Measurements from ENCODE around the gene DACH1.

DACH1 gene

DNA sequence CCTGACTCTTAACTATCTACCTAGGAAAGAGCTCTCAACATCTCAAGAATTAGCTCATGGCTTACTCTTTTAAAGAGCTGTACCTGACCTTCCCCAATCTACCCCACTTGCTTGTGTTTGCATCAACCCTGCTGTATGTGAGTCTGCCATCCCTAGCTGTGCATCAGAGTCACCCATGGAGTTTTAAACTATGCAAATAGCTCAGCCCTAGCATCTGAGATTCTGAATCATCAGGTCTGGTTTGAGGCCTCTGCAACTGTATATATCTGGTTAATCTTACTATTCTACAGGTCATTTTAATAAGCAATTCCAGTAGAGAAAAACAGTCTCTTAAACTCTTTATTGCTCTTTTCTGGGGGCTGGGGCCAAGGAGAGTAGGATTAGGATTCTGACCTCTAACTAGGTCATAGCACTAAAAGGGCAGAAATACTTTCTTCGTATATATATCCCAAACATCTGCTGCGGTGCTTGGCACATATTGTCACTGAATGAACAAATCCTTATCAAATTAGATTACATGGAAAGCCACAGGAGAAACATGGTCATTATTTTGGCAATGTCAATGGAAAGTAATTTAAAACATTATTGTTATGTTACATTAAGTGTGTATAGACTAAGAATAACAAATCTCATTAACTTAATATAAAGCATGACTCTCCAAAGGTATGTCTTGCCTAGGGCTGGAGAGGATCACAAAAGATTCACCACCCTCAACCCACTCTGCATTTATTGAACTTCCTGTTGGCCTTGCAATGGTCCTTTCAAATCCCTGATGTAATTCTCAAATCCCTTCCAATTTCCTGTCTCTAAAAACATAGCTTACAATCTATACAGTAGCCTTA lies 232.2 kb downstream of the DACH1 start:
- H3K9ac ChIP-seq (ENCODE audit: low read length): no peak overlapping the region

GRCh38 chr13:71634182-71634581 lies 232.8 kb downstream of the DACH1 start:
- H3K4me3 ChIP-seq (ENCODE audit: low read depth in 1 of 2, low read length in 2 of 2): no peak overlapping the region
- no peak overlapping the region for H3K9ac ChIP-seq (ENCODE audit: low read length)
- no peaks in the 10 kb centered on the region for H3K9me3 ChIP-seq (ENCODE audit: low read length)
- no peak overlapping the region for H3K27ac ChIP-seq (ENCODE audit: low read depth, low read length)
- no peaks in the 10 kb centered on the region for H3K36me3 ChIP-seq (ENCODE audit: insufficient read depth, low read length)
- H3K4me1 ChIP-seq (ENCODE audit: insufficient read depth, low read length): no peaks in the 10 kb centered on the region
- no peaks in the 10 kb centered on the region for H3K27me3 ChIP-seq (ENCODE audit: control insufficient read depth in 1 of 2, insufficient read depth in 2 of 2, low read length in 2 of 2)

More for the DNA sequence above, 232.2 kb downstream of the DACH1 start:
- Histone ChIP-seq H3K27ac (ENCODE audit: low read depth, low read length) (no peak overlapping the region), H3K9me3 (ENCODE audit: low read length) (no peaks in the 10 kb centered on the region), H3K4me1 (ENCODE audit: insufficient read depth, low read length) (no peaks in the 10 kb centered on the region), H3K36me3 (ENCODE audit: insufficient read depth, low read length) (no peaks in the 10 kb centered on the region), H3K4me3 (ENCODE audit: low read depth in 1 of 2, low read length in 2 of 2) (no peak overlapping the region), H3K27me3 (ENCODE audit: control insufficient read depth in 1 of 2, insufficient read depth in 2 of 2, low read length in 2 of 2) (no peaks in the 10 kb centered on the region)

- no peaks in the 10 kb centered on the region for H3K9me3 ChIP-seq (ENCODE audit: low read length)
- H3K9ac ChIP-seq (ENCODE audit: low read length): no peak overlapping the region
- no peaks in the 10 kb centered on the region for H3K36me3 ChIP-seq (ENCODE audit: insufficient read depth, low read length)
- H3K4me1 ChIP-seq (ENCODE audit: insufficient read depth, low read length): no peaks in the 10 kb centered on the region
- H3K27ac ChIP-seq (ENCODE audit: low read depth, low read length): no peak overlapping the region
- H3K4me3 ChIP-seq (ENCODE audit: low read depth in 1 of 2, low read length in 2 of 2): no peak overlapping the region
- no peaks in the 10 kb centered on the region for H3K27me3 ChIP-seq (ENCODE audit: control insufficient read depth in 1 of 2, insufficient read depth in 2 of 2, low read length in 2 of 2)
Observed at GRCh38 chr13:71632721-71633120, 234.3 kb downstream of the DACH1 start.

DNA sequence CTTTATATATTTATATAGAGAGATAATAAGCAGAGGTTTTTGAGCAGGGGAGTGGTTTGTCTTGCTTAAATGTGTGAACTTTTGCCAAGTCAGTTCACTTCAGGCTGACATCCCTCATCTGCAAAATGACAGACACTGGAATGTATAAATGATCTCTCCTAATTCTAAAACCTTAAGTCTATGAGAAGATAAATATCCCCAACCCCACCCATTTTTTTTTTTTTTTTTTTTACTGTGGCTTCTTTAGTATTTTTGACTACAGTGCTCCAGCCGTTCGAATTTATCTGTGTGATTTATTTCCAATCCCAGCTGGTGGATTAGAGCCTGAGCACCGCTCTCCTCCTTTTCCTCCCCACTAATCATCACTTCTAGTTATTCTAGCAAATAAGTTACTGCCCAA lies 234.8 kb downstream of the DACH1 start:
- no peaks in the 10 kb centered on the region for H3K9me3 ChIP-seq (ENCODE audit: low read length)
- no peaks in the 10 kb centered on the region for H3K4me1 ChIP-seq (ENCODE audit: insufficient read depth, low read length)
- H3K27me3 ChIP-seq (ENCODE audit: control insufficient read depth in 1 of 2, insufficient read depth in 2 of 2, low read length in 2 of 2): no peaks in the 10 kb centered on the region
- no peak overlapping the region for H3K4me3 ChIP-seq (ENCODE audit: low read depth in 1 of 2, low read length in 2 of 2)
- H3K36me3 ChIP-seq (ENCODE audit: insufficient read depth, low read length): no peaks in the 10 kb centered on the region
- no peak overlapping the region for H3K9ac ChIP-seq (ENCODE audit: low read length)
- no peak overlapping the region for H3K27ac ChIP-seq (ENCODE audit: low read depth, low read length)

DNA sequence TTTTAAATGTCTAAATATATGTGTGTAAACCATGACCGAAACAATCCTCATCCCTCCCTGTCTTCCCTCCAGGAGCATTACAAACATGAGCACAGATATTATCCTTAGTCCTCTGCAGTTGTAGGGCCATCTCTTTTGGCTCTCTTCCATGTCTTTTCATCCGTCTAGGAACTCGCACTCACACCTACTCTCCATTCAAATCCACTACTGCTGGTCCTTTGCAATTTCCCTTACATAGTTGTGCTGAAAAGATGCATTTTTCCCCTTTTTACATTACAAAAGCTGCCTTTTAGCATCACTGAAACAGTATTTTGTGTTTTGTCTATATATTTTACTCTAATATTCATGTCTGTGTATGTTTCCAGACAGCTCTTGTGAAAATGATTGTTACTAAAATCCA lies 237.8 kb downstream of the DACH1 start:
- Histone ChIP-seq H3K9ac (ENCODE audit: low read length) (no peak overlapping the region), H3K27ac (ENCODE audit: low read depth, low read length) (no peak overlapping the region), H3K36me3 (ENCODE audit: insufficient read depth, low read length) (no peaks in the 10 kb centered on the region), H3K27me3 (ENCODE audit: control insufficient read depth in 1 of 2, insufficient read depth in 2 of 2, low read length in 2 of 2) (no peaks in the 10 kb centered on the region), H3K9me3 (ENCODE audit: low read length) (no peaks in the 10 kb centered on the region), H3K4me1 (ENCODE audit: insufficient read depth, low read length) (no peaks in the 10 kb centered on the region), H3K4me3 (ENCODE audit: low read depth in 1 of 2, low read length in 2 of 2) (no peak overlapping the region)

- Histone ChIP-seq H3K4me3 (ENCODE audit: low read depth in 1 of 2, low read length in 2 of 2) (no peak overlapping the region), H3K9ac (ENCODE audit: low read length) (no peak overlapping the region), H3K27me3 (ENCODE audit: control insufficient read depth in 1 of 2, insufficient read depth in 2 of 2, low read length in 2 of 2) (no peaks in the 10 kb centered on the region), H3K36me3 (ENCODE audit: insufficient read depth, low read length) (no peaks in the 10 kb centered on the region), H3K27ac (ENCODE audit: low read depth, low read length) (no peak overlapping the region), H3K4me1 (ENCODE audit: insufficient read depth, low read length) (no peaks in the 10 kb centered on the region), H3K9me3 (ENCODE audit: low read length) (no peaks in the 10 kb centered on the region)
Observed at GRCh38 chr13:71626421-71627117, 240.4 kb downstream of the DACH1 start.

DNA sequence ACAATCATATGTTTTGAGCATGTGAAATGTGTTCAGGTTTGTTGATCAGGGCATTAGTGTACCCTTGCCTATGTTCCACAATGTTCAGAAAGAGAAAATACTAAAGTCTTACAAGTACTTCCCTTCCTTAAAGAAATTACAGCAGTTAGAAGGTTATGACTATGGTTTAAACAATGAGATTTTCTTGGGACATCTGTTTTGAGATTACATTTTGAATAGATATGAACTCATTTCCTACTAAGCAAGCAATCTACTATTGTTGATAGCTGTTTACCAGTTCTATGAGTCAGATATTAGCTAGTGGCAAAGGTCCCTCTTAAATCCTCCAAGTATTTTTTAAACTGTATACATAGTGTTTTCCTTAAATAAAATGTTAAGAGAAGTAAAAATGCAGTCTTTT lies 241.3 kb downstream of the DACH1 start:
- no peak overlapping the region for H3K27ac ChIP-seq (ENCODE audit: low read depth, low read length)
- no peak overlapping the region for H3K4me3 ChIP-seq (ENCODE audit: low read depth in 1 of 2, low read length in 2 of 2)
- H3K9me3 ChIP-seq (ENCODE audit: low read length): no peaks in the 10 kb centered on the region
- no peak overlapping the region for H3K9ac ChIP-seq (ENCODE audit: low read length)
- no peaks in the 10 kb centered on the region for H3K4me1 ChIP-seq (ENCODE audit: insufficient read depth, low read length)
- no peaks in the 10 kb centered on the region for H3K36me3 ChIP-seq (ENCODE audit: insufficient read depth, low read length)
- no peaks in the 10 kb centered on the region for H3K27me3 ChIP-seq (ENCODE audit: control insufficient read depth in 1 of 2, insufficient read depth in 2 of 2, low read length in 2 of 2)

DNA sequence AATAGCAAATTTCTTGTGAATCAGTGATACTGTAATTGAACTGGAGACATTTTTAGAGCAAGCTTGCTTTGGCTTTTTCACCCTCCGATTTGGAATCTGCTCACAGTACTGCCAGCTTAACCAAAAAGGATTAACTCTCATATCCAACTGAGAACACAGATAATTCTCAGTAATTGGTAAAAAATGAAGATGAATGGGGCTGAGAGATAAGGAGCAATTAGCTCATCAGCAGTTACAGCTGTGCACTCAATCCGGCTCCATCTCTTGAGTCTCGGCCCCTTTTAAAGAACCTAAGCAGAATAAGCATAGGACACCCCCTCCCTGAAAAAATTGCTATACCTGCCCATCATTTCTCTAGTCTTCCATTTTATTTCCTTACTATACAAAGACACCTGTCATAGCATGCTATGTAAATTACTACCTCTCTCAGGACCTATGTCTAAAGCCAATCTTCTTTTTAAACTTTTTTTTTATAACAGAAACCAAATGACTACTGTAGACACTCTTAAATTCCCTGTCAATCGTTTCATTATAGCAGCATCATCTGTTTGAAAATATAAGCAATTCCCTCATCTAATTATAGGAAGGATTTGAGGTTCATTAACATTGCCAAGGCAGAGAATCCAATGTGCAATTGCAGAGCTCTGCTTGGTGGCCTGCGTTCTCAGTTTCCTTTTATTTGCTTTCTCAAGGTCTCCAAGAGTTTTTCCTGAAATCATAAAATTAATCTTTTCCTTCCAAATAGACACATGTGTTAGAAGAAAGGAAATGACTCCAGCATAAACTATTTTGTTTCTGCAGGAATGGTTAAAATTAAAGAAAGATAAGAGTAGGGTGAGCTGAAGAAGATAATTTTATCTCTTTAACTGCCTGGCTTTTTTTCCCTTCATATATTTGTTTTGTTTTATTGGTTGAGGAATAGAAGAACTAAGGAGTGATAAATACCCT lies 242.1 kb downstream of the DACH1 start:
- no peak overlapping the region for H3K27ac ChIP-seq (ENCODE audit: low read depth, low read length)
- no peaks in the 10 kb centered on the region for H3K9me3 ChIP-seq (ENCODE audit: low read length)
- H3K36me3 ChIP-seq (ENCODE audit: insufficient read depth, low read length): no peaks in the 10 kb centered on the region
- no peaks in the 10 kb centered on the region for H3K27me3 ChIP-seq (ENCODE audit: control insufficient read depth in 1 of 2, insufficient read depth in 2 of 2, low read length in 2 of 2)
- H3K4me1 ChIP-seq (ENCODE audit: insufficient read depth, low read length): no peaks in the 10 kb centered on the region
- no peak overlapping the region for H3K9ac ChIP-seq (ENCODE audit: low read length)
- H3K4me3 ChIP-seq (ENCODE audit: low read depth in 1 of 2, low read length in 2 of 2): no peak overlapping the region

DNA sequence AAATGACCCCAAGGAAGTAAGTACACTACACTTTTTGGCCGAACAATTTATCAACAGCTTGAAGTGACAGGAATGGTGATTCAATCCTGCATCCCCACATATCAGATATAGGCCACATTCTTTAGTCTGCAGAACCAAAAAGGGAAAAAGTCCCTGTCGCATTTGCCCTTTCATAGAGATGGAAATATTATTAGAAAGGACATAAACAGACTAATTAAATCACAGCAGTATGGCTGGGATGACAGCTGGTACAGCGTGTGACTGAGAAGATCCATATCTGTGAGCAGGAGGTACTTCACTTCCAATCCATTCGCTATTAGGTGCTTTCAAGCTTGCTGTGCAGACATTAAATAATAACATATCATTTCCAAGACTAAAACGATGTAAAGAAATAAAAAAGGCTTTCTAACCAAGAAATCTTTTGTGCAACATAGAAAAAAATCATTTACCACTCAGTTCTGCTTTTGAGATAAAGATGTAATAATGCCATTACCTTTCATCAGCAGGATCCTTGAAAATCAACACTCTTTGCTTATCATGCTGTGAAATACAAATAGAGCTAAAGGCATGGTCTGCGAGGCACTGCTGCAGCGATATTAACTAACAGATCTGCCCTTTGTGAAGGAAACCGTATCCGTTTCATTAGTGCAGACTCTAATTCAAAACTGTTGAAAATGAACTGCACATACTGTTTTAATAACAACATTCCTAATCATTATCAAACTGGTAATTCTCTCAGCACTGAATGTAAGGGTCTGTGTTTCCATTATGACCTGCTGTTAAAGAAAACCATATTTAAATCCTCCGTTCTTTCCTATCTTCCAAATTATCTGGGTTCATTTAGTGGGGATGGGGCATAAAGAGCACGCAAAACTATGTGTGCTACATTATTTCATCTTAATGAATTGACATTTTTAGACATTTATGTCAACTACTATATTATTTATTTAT lies 245.6 kb downstream of the DACH1 start:
- no peaks in the 10 kb centered on the region for H3K9me3 ChIP-seq (ENCODE audit: low read length)
- H3K27ac ChIP-seq (ENCODE audit: low read depth, low read length): no peak overlapping the region
- H3K4me3 ChIP-seq (ENCODE audit: low read depth in 1 of 2, low read length in 2 of 2): no peak overlapping the region
- no peak overlapping the region for H3K9ac ChIP-seq (ENCODE audit: low read length)
- H3K27me3 ChIP-seq (ENCODE audit: control insufficient read depth in 1 of 2, insufficient read depth in 2 of 2, low read length in 2 of 2): no peaks in the 10 kb centered on the region
- H3K4me1 ChIP-seq (ENCODE audit: insufficient read depth, low read length): no peaks in the 10 kb centered on the region
- H3K36me3 ChIP-seq (ENCODE audit: insufficient read depth, low read length): no peaks in the 10 kb centered on the region

DNA sequence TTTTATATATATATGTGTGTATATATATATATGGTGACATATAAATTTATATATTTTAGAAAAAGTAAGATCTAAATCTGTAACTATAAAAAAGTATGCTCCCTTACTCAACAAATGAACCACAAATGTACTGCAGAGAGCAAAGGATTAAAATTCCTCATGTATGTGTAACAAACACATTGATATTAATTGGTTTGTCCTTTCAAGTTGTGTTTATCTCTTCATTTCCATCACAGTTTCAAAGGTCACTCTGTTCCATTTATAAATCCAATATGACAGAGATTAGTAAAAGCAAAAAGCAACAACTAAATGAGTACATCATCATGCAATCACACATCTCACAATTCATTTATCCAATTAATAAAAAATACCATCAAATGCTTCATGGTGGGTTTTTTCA lies 247.9 kb downstream of the DACH1 start:
- no peak overlapping the region for H3K4me3 ChIP-seq (ENCODE audit: low read depth in 1 of 2, low read length in 2 of 2)
- H3K9ac ChIP-seq (ENCODE audit: low read length): no peak overlapping the region
- H3K27me3 ChIP-seq (ENCODE audit: control insufficient read depth in 1 of 2, insufficient read depth in 2 of 2, low read length in 2 of 2): no peaks in the 10 kb centered on the region
- no peaks in the 10 kb centered on the region for H3K4me1 ChIP-seq (ENCODE audit: insufficient read depth, low read length)
- no peaks in the 10 kb centered on the region for H3K36me3 ChIP-seq (ENCODE audit: insufficient read depth, low read length)
- no peak overlapping the region for H3K27ac ChIP-seq (ENCODE audit: low read depth, low read length)
- no peaks in the 10 kb centered on the region for H3K9me3 ChIP-seq (ENCODE audit: low read length)

All from muscle layer of colon (tissue), 2 donors.